Thymus (tissue), 11 donors: ENCODE data around the gene AGTRAP. TPM values are rescaled to one million over a fixed set of nuclear protein-coding genes. Genes with fewer than 3 reads are reported as not detected.

Experiments
- DNase-seq, 9 donors: peaks; one replicate each; pipeline ENCODE4 v3.0.0-alpha.2; 2013; ENCODE audit warnings: low spot score in 9 of 9, low read depth in 6 of 9, missing footprints in 1 of 9
- H3K27ac ChIP-seq, 2 donors: one replicate each; pipeline ENCODE4 v1.5.1; 2013; ENCODE audit warnings: control low read depth in 1 of 2, low read depth in 1 of 2, low read length in 1 of 2, mild to moderate bottlenecking in 1 of 2, moderate library complexity in 1 of 2
- H3K27me3 ChIP-seq, 2 donors: one replicate each; pipeline ENCODE4 v1.5.1; 2013; ENCODE audit warnings: low read length in 1 of 2; ENCODE audit not compliant: control insufficient read depth in 2 of 2, insufficient read depth in 1 of 2
- H3K36me3 ChIP-seq, 2 donors: one replicate each; pipeline ENCODE4 v1.5.1; 2013; ENCODE audit warnings: low read length in 1 of 2, mild to moderate bottlenecking in 1 of 2, moderate library complexity in 1 of 2; ENCODE audit not compliant: control insufficient read depth in 2 of 2, insufficient read depth in 2 of 2
- H3K4me1 ChIP-seq, 2 donors: one replicate each; pipeline ENCODE4 v1.5.1; 2013; ENCODE audit warnings: low read length in 2 of 2; ENCODE audit not compliant: control insufficient read depth in 2 of 2, insufficient read depth in 2 of 2
- H3K4me3 ChIP-seq, 2 donors: one replicate each; pipeline ENCODE4 v1.5.1; 2013; ENCODE audit warnings: low read length in 2 of 2, control low read depth in 1 of 2, mild to moderate bottlenecking in 1 of 2
- H3K9me3 ChIP-seq, 2 donors: one replicate each; pipeline ENCODE4 v1.5.1; 2013; ENCODE audit warnings: low read length in 1 of 2, mild to moderate bottlenecking in 1 of 2; ENCODE audit not compliant: control insufficient read depth in 2 of 2, insufficient read depth in 1 of 2
- WGBS: extraction: QIAGEN DNeasy Blood & Tissue Kit; methylation state at CpG from one replicate; pipeline ENCODE4 v1.1.7; 2013; 5-methylcytosine and 5-hydroxymethylcytosine counted together
- polyA plus RNA-seq: library from polyadenylated mRNA; stranded (reverse); fragments of 200-250 nt; gene quantifications from one replicate; pipeline ENCODE4 v1.2.3, GENCODE V29; 2013
- total RNA-seq: library from RNA; stranded (reverse); fragments of 120-200 nt; gene quantifications from one replicate; pipeline ENCODE4 v1.2.4, GENCODE V29; 2013
- donor health status: healthy.

AGTRAP gene
- total and polyA plus RNA-seq, 2 donors = 20.5 to 84.2 TPM

GRCh38 chr1:11789126-11790067 is 53.5 kb downstream of the AGTRAP start:
- H3K4me1 ChIP-seq = peaks cover 0 to 14% of the 10 kb centered on the region in 2 donors
- no peak overlapping the region for H3K4me3 ChIP-seq
- H3K9me3 ChIP-seq = no peaks in the 10 kb centered on the region
- 90% methylated on average over 13 of the region's 13 CpGs for WGBS
- peaks cover 0 to 11% of the 10 kb centered on the region in 2 donors for H3K27me3 ChIP-seq
- H3K36me3 ChIP-seq = peaks cover 21 to 29% of the 10 kb centered on the region in 2 donors
- DNase-seq = no peak
- H3K27ac ChIP-seq = peak overlapping the region in 1 of 2 donors; percentile 48

DNA sequence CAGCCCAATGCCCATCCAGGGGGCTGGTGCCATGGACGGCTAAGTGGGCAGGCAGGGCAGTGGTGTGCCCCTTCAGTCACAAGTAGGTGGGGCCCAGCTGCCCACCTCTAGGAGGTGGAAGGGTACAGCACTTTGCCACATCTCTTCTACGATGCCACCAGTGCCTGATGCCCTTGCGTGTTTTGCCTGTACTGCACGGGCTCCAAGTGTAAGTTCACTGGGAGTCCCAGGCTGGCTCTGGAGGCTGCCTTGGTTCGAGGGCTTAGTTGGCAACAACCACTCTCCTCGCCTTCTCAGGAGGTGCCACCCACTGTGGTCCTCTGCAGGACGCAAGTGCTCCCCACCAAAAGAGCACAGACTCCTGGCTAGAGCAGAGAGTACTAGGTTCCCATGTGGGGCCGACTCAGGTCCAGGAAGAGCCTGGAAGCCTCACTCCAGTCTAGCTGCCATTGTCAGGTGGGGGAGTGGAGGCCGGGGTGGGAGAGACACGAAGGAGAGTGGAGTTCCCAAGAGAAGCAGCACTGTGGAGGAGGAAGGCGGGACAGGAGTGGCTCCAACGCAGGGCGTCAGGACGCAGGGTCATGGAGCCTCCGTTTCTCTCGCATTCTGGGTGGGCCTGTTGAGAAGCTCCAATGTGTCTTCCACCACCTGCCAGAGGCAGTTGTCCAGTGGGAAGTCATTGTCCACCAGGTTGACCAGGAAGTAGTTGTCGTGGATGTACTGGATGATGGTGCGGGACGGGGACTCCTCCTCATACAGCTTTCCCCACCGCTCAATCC is 54.4 kb downstream of the AGTRAP start:
- Histone ChIP-seq H3K9me3 (no peaks in the 10 kb centered on the region), H3K27ac (peak overlapping the region in 1 of 2 donors; percentile 62), H3K36me3 (peaks cover 27 to 38% of the 10 kb centered on the region in 2 donors), H3K27me3 (peaks cover 0 to 3% of the 10 kb centered on the region in 2 donors), H3K4me1 (peaks cover 0 to 6% of the 10 kb centered on the region in 2 donors), H3K4me3 (no peak overlapping the region)
- 97% methylated on average over 20 of the region's 20 CpGs for whole genome bisulfite sequencing
- DNase-seq = no peak

DNA sequence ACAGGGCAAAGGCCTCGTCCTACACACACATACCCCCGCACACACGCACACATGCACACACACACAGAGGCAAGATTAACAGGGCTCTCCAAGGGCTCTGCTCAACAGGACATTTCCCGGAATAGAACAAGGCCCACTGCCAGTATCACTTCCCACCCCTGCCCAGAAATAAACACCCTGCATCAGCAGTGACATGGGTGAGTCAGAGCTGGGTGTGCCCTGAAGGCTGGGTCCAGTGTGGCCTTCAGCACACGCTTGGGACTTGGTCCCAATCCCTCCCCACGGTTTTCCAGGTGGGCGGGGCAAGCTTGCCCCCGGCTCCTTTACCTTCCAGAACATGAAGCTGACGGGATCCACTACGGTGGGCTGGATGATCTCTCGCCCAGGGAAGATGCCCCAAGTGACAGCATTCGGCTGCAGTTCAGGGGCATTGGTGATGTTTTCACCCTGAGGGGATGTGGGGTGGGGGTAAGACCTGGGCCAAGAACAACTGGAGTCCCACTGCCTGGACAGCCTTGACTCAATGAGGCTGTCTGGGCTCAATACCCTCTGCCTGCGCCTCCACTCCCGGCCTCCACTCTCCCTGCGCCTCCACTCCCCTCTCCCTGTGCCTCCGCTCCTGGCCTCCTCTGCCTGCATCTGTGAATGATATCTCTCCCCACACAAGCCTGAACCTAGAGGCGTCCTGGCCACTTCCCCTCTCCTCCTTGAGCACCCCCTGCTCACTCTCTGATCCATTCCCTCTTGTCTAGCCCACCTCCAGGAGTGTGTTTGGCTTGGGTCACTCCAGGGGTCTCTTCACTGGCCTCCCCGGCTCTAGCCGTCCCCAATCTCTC is 55.2 kb downstream of the AGTRAP start:
- peaks cover 0 to 6% of the 10 kb centered on the region in 2 donors for H3K4me1 ChIP-seq
- peak overlapping the region in 1 of 2 donors; percentile 38 for H3K27ac ChIP-seq
- DNase-seq = no peak
- H3K4me3 ChIP-seq = no peak overlapping the region
- H3K9me3 ChIP-seq = no peaks in the 10 kb centered on the region
- peaks cover 35 to 46% of the 10 kb centered on the region in 2 donors for H3K36me3 ChIP-seq
- 97% methylated on average over 19 of the region's 19 CpGs for WGBS
- no peaks in the 10 kb centered on the region for H3K27me3 ChIP-seq

GRCh38 chr1:11792106-11792505 is 56.2 kb downstream of the AGTRAP start:
- Histone ChIP-seq H3K4me1 (peaks cover 0 to 1% of the 10 kb centered on the region in 2 donors), H3K36me3 (peaks cover 37 to 49% of the 10 kb centered on the region in 2 donors), H3K4me3 (no peak overlapping the region), H3K27me3 (no peaks in the 10 kb centered on the region), H3K9me3 (no peaks in the 10 kb centered on the region), H3K27ac (peak overlapping the region in 1 of 2 donors; percentile 15)
- DNase-seq = no peak
- WGBS = 96% methylated on average over 11 of the region's 11 CpGs

- no peaks in the 10 kb centered on the region for H3K4me1 ChIP-seq
- no peaks in the 10 kb centered on the region for H3K9me3 ChIP-seq
- H3K36me3 ChIP-seq = peaks cover 44 to 52% of the 10 kb centered on the region in 2 donors
- H3K27ac ChIP-seq = no peak overlapping the region
- no peak for DNase-seq
- H3K4me3 ChIP-seq = no peak overlapping the region
- 97% methylated on average over 15 of the region's 15 CpGs for WGBS
- H3K27me3 ChIP-seq = no peaks in the 10 kb centered on the region
These were observed 57.9 kb downstream of the AGTRAP start for GRCh38 chr1:11793819-11794218.

- Histone ChIP-seq H3K4me3 (no peak overlapping the region), H3K4me1 (no peaks in the 10 kb centered on the region), H3K9me3 (no peaks in the 10 kb centered on the region), H3K27me3 (no peaks in the 10 kb centered on the region), H3K27ac (no peak overlapping the region), H3K36me3 (peaks cover 49 to 53% of the 10 kb centered on the region in 2 donors)
- no peak for DNase-seq
- WGBS = 94% methylated on average over 19 of the region's 19 CpGs
These were observed 58.7 kb downstream of the AGTRAP start for GRCh38 chr1:11794446-11795237.

GRCh38 chr1:11795238-11795890 is 59.4 kb downstream of the AGTRAP start:
- Histone ChIP-seq H3K27me3 (no peaks in the 10 kb centered on the region), H3K27ac (no peak overlapping the region), H3K4me3 (no peak overlapping the region), H3K4me1 (no peaks in the 10 kb centered on the region), H3K36me3 (peaks cover 52 to 55% of the 10 kb centered on the region in 2 donors), H3K9me3 (no peaks in the 10 kb centered on the region)
- WGBS = 94% methylated on average over 14 of the region's 14 CpGs
- DNase-seq = no peak
